ENCODE data around the gene METRN. TPM values are rescaled to one million over a fixed set of nuclear protein-coding genes. Genes with fewer than 3 reads are reported as not detected.

The METRN gene
- total and polyA plus RNA-seq, 12 donors = 1.3 to 189 (median 75.6) TPM

GRCh38 chr16:730666-731509, 16.0 kb downstream of the METRN start:
- intact Hi-C loops (cut with DNase I) = no loop called here
- TF ChIP-seq POLR2A (IDR thresholded peaks at IDR 0.05) (no peak), CTCF (IDR thresholded peaks at IDR 0.05) (no peak)
- H3K4me1 ChIP-seq (replicated peaks in 1 of 2) = peaks cover 16 to 19% of the 10 kb centered on the region in 2 donors
- no peak overlapping the region for H3K27ac ChIP-seq
- H3K9me3 ChIP-seq (replicated peaks in 1 of 3) = no peaks in the 10 kb centered on the region
- no peaks in the 10 kb centered on the region for H3K27me3 ChIP-seq
- peak in 1 of 7 donors; percentile 7 for DNase-seq
- H3K36me3 ChIP-seq (replicated peaks in 1 of 2) = peaks cover 0 to 42% of the 10 kb centered on the region in 2 donors
- no peak overlapping the region for H3K4me3 ChIP-seq
- 87 to 94% (median 90%) methylated on average over 3 to 22 of the region's 22 CpGs for WGBS, 4 donors

GRCh38 chr16:732332-732731, 17.4 kb downstream of the METRN start:
- H3K36me3 ChIP-seq (replicated peaks in 1 of 2) = peaks cover 0 to 56% of the 10 kb centered on the region in 2 donors
- TF ChIP-seq CTCF (IDR thresholded peaks at IDR 0.05) = no peak
- TF ChIP-seq POLR2A (IDR thresholded peaks at IDR 0.05) = no peak
- H3K4me1 ChIP-seq (replicated peaks in 1 of 2) = peaks cover 13 to 15% of the 10 kb centered on the region in 2 donors
- H3K4me3 ChIP-seq = no peak overlapping the region
- no peak for DNase-seq
- intact Hi-C loops (cut with DNase I) = no loop called here
- WGBS, 4 donors = 93 to 98% (median 96%) methylated on average over 10 to 12 of the region's 12 CpGs
- no peaks in the 10 kb centered on the region for H3K9me3 ChIP-seq (replicated peaks in 1 of 3)
- no peaks in the 10 kb centered on the region for H3K27me3 ChIP-seq
- H3K27ac ChIP-seq = no peak overlapping the region

GRCh38 chr16:732936-733335, 18.0 kb downstream of the METRN start:
- intact Hi-C loops (cut with DNase I) = no loop called here
- H3K36me3 ChIP-seq (replicated peaks in 1 of 2) = peaks cover 0 to 56% of the 10 kb centered on the region in 2 donors
- no peak overlapping the region for H3K27ac ChIP-seq
- peaks cover 7 to 9% of the 10 kb centered on the region in 2 donors for H3K4me1 ChIP-seq (replicated peaks in 1 of 2)
- TF ChIP-seq CTCF (IDR thresholded peaks at IDR 0.05) (no peak), POLR2A (IDR thresholded peaks at IDR 0.05) (no peak)
- WGBS, 4 donors = 68 to 95% (median 91%) methylated on average over 5 to 13 of the region's 13 CpGs; no CpG with 5 or more reads in 1 of the 4 donors
- no peak overlapping the region for H3K4me3 ChIP-seq
- no peaks in the 10 kb centered on the region for H3K9me3 ChIP-seq (replicated peaks in 1 of 3)
- H3K27me3 ChIP-seq = no peaks in the 10 kb centered on the region
- DNase-seq = peak in 1 of 7 donors; percentile 8

GRCh38 chr16:733382-734207, 18.7 kb downstream of the METRN start:
- TF ChIP-seq CTCF (IDR thresholded peaks at IDR 0.05) = peak in 2 of 6 experiments; percentile 6 to 16
- TF ChIP-seq POLR2A (IDR thresholded peaks at IDR 0.05) = no peak
- Histone ChIP-seq H3K27me3 (no peaks in the 10 kb centered on the region), H3K27ac (no peak overlapping the region), H3K36me3 (replicated peaks in 1 of 2) (peaks cover 0 to 56% of the 10 kb centered on the region in 2 donors), H3K4me3 (no peak overlapping the region), H3K9me3 (replicated peaks in 1 of 3) (no peaks in the 10 kb centered on the region), H3K4me1 (replicated peaks in 1 of 2) (peaks cover under 1 to 3% of the 10 kb centered on the region in 2 donors)
- 83 to 91% (median 87%) methylated on average over 18 to 34 of the region's 34 CpGs for WGBS, 4 donors
- intact Hi-C loops (cut with DNase I) = no loop called here
- DNase-seq = peak in 1 of 7 donors; percentile 18

All from adrenal gland (tissue), 12 donors.